K562 (cell line): ENCODE data around the gene RPL35. TPM values are rescaled to one million over a fixed set of nuclear protein-coding genes. Genes with fewer than 3 reads are reported as not detected.

Experiments
- ATAC-seq: fragments of 200-7000 bp; cut with Tn5 transposase; 3 replicates; pipeline ENCODE4 v1.9.1; 2020; ENCODE audit warnings: moderate library complexity
- BruUV-seq: library from RNA; stranded (reverse); fragments of 400-500 nt; replicated peaks from 2 replicates; lab custom pipeline; 2021; lab: Mats Ljungman, UMichigan
- CTCF ChIA-PET: fragments of 300-600 bp; formaldehyde crosslinking; extraction: SDS; loops from one replicate; lab custom pipeline; 2021; ENCODE audit warnings: low intra/inter-chr PET ratio; lab: Yijun Ruan, JAX
- POLR2A ChIA-PET: fragments of 300-600, 350-650 bp; sonication (Branson Sonifier 250); formaldehyde crosslinking; extraction: SDS; loops from one replicate; lab custom pipeline; 2021; ENCODE audit warnings: antibody characterized with exemption, inconsistent platforms; lab: Yijun Ruan, JAX
- DNase-seq, 4 experiments: peaks; one replicate each; pipeline versions ENCODE4 v3.0.0 to v3.0.0-alpha.2; 2011 to 2018; ENCODE audit warnings: low spot score in 3 of 4, mixed read lengths in 3 of 4; ENCODE audit errors: extremely low read depth in 1 of 4
- FAIRE-seq: peaks from 2 replicates; lab custom pipeline; 2011; peaks lifted over from hg19 to GRCh38; lab: Jason Lieb, UNC
- H2AFZ ChIP-seq: 2 replicates; pipeline ENCODE4 v1.6.0; 2011; ENCODE audit warnings: low read depth, low read length, control low read depth, inconsistent platforms
- H3K27ac ChIP-seq: fragments of 200-600 bp; 3 replicates; pipeline ENCODE4 v1.8.0; 2011; ENCODE audit warnings: low read depth, mild to moderate bottlenecking, control low read depth, inconsistent platforms, low read length, moderate library complexity, mixed read lengths; ENCODE audit errors: extremely low read depth
- H3K27me3 ChIP-seq, 2 experiments: fragments of 300-600 bp in 1 of 2; 2 replicates in 1 of 2; 3 replicates in 1 of 2; pipeline versions ENCODE4 v1.6.0 to v1.8.0; 2011; ENCODE audit warnings: inconsistent platforms in 2 of 2, low read length in 2 of 2, mild to moderate bottlenecking in 1 of 2, mixed read lengths in 1 of 2, moderate library complexity in 1 of 2; ENCODE audit not compliant: control insufficient read depth in 2 of 2, insufficient read depth in 2 of 2
- H3K36me3 ChIP-seq: fragments of 300-600 bp; 3 replicates; pipeline ENCODE4 v1.8.0; 2011; ENCODE audit warnings: mild to moderate bottlenecking, low read length, inconsistent platforms; ENCODE audit not compliant: control insufficient read depth, insufficient read depth
- H3K4me1 ChIP-seq, 2 experiments: fragments of 200-600 bp in 1 of 2; replicated peaks in 1 of 2; 2 replicates in 1 of 2; 3 replicates in 1 of 2; pipeline versions ENCODE4 v1.5.1 to v1.8.0; 2011; ENCODE audit warnings: inconsistent platforms in 2 of 2, low read length in 2 of 2, mild to moderate bottlenecking in 1 of 2, mixed read lengths in 1 of 2, moderate library complexity in 1 of 2; ENCODE audit not compliant: control insufficient read depth in 2 of 2, insufficient read depth in 2 of 2
- H3K4me2 ChIP-seq: 2 replicates; pipeline ENCODE4 v1.6.1; 2011; ENCODE audit warnings: low read length, control low read depth, inconsistent platforms, mixed read lengths; ENCODE audit not compliant: insufficient read depth
- H3K4me3 ChIP-seq: fragments of 200-600 bp; sonication (generic), shearing (Covaris generic); 2 replicates; pipeline ENCODE4 v1.5.1; 2016; ENCODE audit warnings: control low read depth, inconsistent platforms
- H3K79me2 ChIP-seq: fragments of 200-600 bp; 3 replicates; pipeline ENCODE4 v1.8.0; 2011; ENCODE audit warnings: low read length, inconsistent platforms; ENCODE audit not compliant: control insufficient read depth, insufficient read depth
- H3K9ac ChIP-seq, 2 experiments: 2 replicates each; pipeline versions ENCODE4 v1.6.0 to v1.6.1; 2011; ENCODE audit warnings: low read depth in 2 of 2, low read length in 2 of 2, control low read depth in 1 of 2, inconsistent platforms in 1 of 2, mild to moderate bottlenecking in 1 of 2, mixed read lengths in 1 of 2; ENCODE audit not compliant: insufficient read depth in 1 of 2
- H3K9me1 ChIP-seq: one replicate; pipeline ENCODE4 v1.6.0; 2011; ENCODE audit warnings: inconsistent platforms, mild to moderate bottlenecking, low read length, moderate library complexity; ENCODE audit not compliant: control insufficient read depth, insufficient read depth
- H3K9me3 ChIP-seq: replicated peaks from 2 replicates; pipeline ENCODE4 v1.5.1; 2011; ENCODE audit warnings: low read depth, low read length, inconsistent platforms; ENCODE audit not compliant: control insufficient read depth, insufficient read depth
- H4K20me1 ChIP-seq: replicated peaks from 2 replicates; pipeline ENCODE4 v1.6.1; 2011; ENCODE audit warnings: low read length, inconsistent platforms, mixed read lengths; ENCODE audit not compliant: control insufficient read depth, insufficient read depth
- CBFA2T3 ChIP-seq: fragments of 450-650 bp; IDR thresholded peaks from 2 replicates; pipeline ENCODE4 v1.6.1; 2017
- WGBS: fragments of 100-300 bp; shearing (Covaris generic); methylation state at CpG from one replicate; pipeline ENCODE4 v1.1.6; 2016; ENCODE audit warnings: low coverage, mixed read lengths; ENCODE audit not compliant: insufficient coverage; ENCODE audit errors: missing lambda C conversion rate; 5-methylcytosine and 5-hydroxymethylcytosine counted together
- in situ Hi-C: fragments of 300-500 bp; cut with MboI; formaldehyde crosslinking; loops from 4 replicates; pipeline ENCODE4 v1.15.0; 2018; ENCODE audit warnings: inconsistent platforms, mixed read lengths
- intact Hi-C: fragments of 100-400 bp; cut with micrococcal nuclease; formaldehyde crosslinking; loops from 2 replicates; pipeline ENCODE4 v1.14.2; 2022
- polyA plus RNA-seq, 8 experiments: library from polyadenylated mRNA; depleted of rRNA in 4 of 8; stranded (reverse) in 5 of 8; unstranded in 3 of 8; fragments of >200 nt; fragmentation: Nextera tagmentation in 2 of 8; fragmentation: Illumina TruSeq in 1 of 8; extraction: Ambion mirVana in 2 of 8; extraction: Trizol in 1 of 8; gene quantifications; 2 replicates each; pipeline versions ENCODE4 v1.2.1 to v1.2.3, GENCODE V29; 2011 to 2014; ENCODE audit warnings: inconsistent platforms in 1 of 8, missing spikeins in 1 of 8
- total RNA-seq, 7 experiments: library from RNA; depleted of rRNA in 6 of 7; stranded (reverse); fragments of >200 nt in 6 of 7; fragmentation: Illumina TruSeq in 2 of 7; extraction: Trizol in 2 of 7; gene quantifications; 2 replicates each; pipeline versions ENCODE4 v1.2.1 to v1.2.3, GENCODE V29; 2011 to 2021; ENCODE audit warnings: low replicate concordance in 1 of 7
- TF ChIP-seq, protein P1 (sequence below): fragments of 450-650 bp; IDR thresholded peaks from 2 replicates; pipeline ENCODE4 v1.6.1; 2016; ENCODE audit warnings: borderline replicate concordance

Gene RPL35
- total and polyA plus RNA-seq, 9 of the 15 experiments (the other 6 are each of a cell fraction or from before 2014, with no cell fraction given): 1,755 to 5,101 (median 3,405) TPM

DNA sequence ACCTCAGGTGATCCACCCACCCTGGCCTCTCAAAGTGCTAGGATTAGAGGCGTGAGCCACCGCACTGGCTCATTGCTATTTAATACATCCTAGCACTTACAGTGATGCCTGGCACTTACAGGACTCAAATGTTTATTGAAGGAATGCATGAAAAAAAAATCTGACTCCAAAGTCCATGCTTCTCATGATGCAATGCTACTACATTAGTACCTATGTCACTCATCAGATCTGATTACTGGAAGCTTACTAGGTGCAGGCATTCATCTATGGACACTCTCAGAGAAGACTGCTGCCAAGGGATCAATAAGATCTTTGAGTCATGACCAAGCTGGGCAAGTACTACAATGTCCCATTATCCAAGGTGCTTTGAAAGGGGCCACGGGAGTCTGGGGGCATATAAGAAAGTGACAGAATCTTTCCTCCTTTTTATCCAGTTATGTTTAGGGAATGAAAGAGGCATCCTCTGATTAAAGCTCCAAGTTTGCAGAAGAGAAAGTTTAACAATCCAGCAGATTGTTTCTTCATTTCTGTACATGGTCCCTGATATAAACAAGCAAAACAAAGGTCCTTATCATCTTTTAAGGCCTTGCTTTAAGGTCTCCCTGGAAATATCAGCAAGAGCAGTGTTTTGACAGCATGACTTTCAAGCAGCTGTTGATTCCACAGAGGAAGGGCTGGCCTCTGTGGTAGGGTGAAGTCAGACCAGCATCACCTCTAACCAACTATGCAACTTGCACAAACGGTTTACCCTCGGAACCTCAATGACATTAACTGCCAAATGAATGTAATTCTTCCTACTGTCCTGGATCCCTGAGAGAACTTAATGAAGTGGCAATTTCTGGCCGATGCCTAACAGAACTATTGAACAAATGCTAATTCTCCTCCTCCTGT lies 36.1 kb upstream of the RPL35 start:
- ATAC-seq: no peak
- BruUV-seq: no TSS peak
- peaks cover 59% of the 10 kb centered on the region for H3K36me3 ChIP-seq
- no peak overlapping the region for H2AFZ ChIP-seq
- no peak overlapping the region for H3K4me2 ChIP-seq
- H3K9me3 ChIP-seq: no peaks in the 10 kb centered on the region; the same call in 1 of the 2 replicates
- 0 out of 2 replicates have a peak, but pooled peaks have one; percentile 13 for TF ChIP-seq CBFA2T3
- TF ChIP-seq, protein P1, sequence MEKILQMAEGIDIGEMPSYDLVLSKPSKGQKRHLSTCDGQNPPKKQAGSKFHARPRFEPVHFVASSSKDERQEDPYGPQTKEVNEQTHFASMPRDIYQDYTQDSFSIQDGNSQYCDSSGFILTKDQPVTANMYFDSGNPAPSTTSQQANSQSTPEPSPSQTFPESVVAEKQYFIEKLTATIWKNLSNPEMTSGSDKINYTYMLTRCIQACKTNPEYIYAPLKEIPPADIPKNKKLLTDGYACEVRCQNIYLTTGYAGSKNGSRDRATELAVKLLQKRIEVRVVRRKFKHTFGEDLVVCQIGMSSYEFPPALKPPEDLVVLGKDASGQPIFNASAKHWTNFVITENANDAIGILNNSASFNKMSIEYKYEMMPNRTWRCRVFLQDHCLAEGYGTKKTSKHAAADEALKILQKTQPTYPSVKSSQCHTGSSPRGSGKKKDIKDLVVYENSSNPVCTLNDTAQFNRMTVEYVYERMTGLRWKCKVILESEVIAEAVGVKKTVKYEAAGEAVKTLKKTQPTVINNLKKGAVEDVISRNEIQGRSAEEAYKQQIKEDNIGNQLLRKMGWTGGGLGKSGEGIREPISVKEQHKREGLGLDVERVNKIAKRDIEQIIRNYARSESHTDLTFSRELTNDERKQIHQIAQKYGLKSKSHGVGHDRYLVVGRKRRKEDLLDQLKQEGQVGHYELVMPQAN: no peak
- TF ChIP-seq, all 486 proteins: peak for 1
- no peaks in the 10 kb centered on the region for H3K27me3 ChIP-seq
- no peak overlapping the region for H3K27ac ChIP-seq
- 0 out of 2 replicates have a peak, but pooled peaks cover 3% of the 10 kb centered on the region for H4K20me1 ChIP-seq
- CTCF ChIA-PET: no interaction called here
- DNase-seq (no peak), FAIRE-seq (no peak)
- intact Hi-C loops: no loop called here
- H3K9me1 ChIP-seq: no peaks in the 10 kb centered on the region
- in situ Hi-C loops: no loop called here
- H3K4me1 ChIP-seq: peaks cover 14 to 17% of the 10 kb centered on the region in 2 experiments; a peak in 4 of 5 replicates
- POLR2A ChIA-PET: interaction anchor here (0.5 to 1.5 kb wide), 3 partner anchors 16 to 51 kb away, joined by 3 to 6 read pairs (median 4); no protein-coding TSS in a partner anchor
- H3K79me2 ChIP-seq: no peaks in the 10 kb centered on the region
- no peak overlapping the region for H3K9ac ChIP-seq
- no peak overlapping the region for H3K4me3 ChIP-seq
- 77% methylated on average over 6 of the region's 6 CpGs for WGBS
